Mucosa of descending colon (tissue), 3 donors: ENCODE measurements around the gene ZBTB9. TPM values are rescaled to one million over a fixed set of nuclear protein-coding genes. Genes with fewer than 3 reads are reported as not detected.

Source experiments
- ATAC-seq: fragments of 200-7000 bp; cut with Tn5 transposase; one replicate; pipeline ENCODE4 v1.9.1; 2020; ENCODE audit warnings: mild to moderate bottlenecking, moderate library complexity
- DNase-seq, 3 donors: peaks; one replicate each; pipeline ENCODE4 v3.0.0-alpha.2; 2020
- H3K36me3 ChIP-seq: fragments of 200-600 bp; one replicate; pipeline ENCODE4 v1.8.0; 2021; ENCODE audit warnings: low read depth, mild to moderate bottlenecking
- H3K4me1 ChIP-seq: fragments of 200-600 bp; one replicate; pipeline ENCODE4 v1.8.0; 2021; ENCODE audit warnings: low read depth, mild to moderate bottlenecking
- H3K4me3 ChIP-seq: fragments of 200-600 bp; one replicate; pipeline ENCODE4 v1.8.0; 2021; ENCODE audit warnings: mild to moderate bottlenecking
- H3K9me3 ChIP-seq: fragments of 200-600 bp; one replicate; pipeline ENCODE4 v1.8.0; 2021; ENCODE audit warnings: mild to moderate bottlenecking
- CTCF ChIP-seq: fragments of 200-600 bp; IDR thresholded peaks from one replicate; pipeline ENCODE4 v1.8.0; 2022; ENCODE audit warnings: antibody characterized with exemption, mild to moderate bottlenecking
- intact Hi-C, 2 donors: fragments of 100-400 bp; cut with DNase I in 1 of 2; cut with micrococcal nuclease in 1 of 2; formaldehyde crosslinking; loops; one replicate each; pipeline versions ENCODE4 v1.11.0 to v1.11.1; 2022; cut with DNase I, micrococcal nuclease
- total RNA-seq, 3 donors: library from RNA; stranded (reverse); fragmentation: NEBNext Ultra II Directional in 2 of 3; extraction: Animal tissue kit (Norgen Biotek cat#: 25700) in 2 of 3; gene quantifications; one replicate each; pipeline versions ENCODE4 v1.2.1 to v1.2.4, GENCODE V29; 2021 to 2023
- donor health status: DM: no; HTN: no; CAD: no; lungs with moderate emphysema.
- donor health status: DM: no; HTN: no; CAD: no.
- donor health status: DM: no; HTN: yes; CAD: no.

ZBTB9 gene
- total RNA-seq, 3 donors from 2014 or later, result 4.3 to 5.8 (median 4.5) TPM

GRCh38 chr6:33417128-33417902, 37.1 kb upstream of the ZBTB9 start:
- ATAC-seq, result no peak
- no peak for TF ChIP-seq CTCF
- intact Hi-C loops, result no loop called here
- H3K4me1 ChIP-seq, result peaks cover 27% of the 10 kb centered on the region
- no peaks in the 10 kb centered on the region for H3K9me3 ChIP-seq
- peaks cover 5% of the 10 kb centered on the region for H3K36me3 ChIP-seq
- H3K4me3 ChIP-seq, result peak overlapping the region; percentile 44
- DNase-seq, result peak; percentile 45 to 64 (median 60)

DNA sequence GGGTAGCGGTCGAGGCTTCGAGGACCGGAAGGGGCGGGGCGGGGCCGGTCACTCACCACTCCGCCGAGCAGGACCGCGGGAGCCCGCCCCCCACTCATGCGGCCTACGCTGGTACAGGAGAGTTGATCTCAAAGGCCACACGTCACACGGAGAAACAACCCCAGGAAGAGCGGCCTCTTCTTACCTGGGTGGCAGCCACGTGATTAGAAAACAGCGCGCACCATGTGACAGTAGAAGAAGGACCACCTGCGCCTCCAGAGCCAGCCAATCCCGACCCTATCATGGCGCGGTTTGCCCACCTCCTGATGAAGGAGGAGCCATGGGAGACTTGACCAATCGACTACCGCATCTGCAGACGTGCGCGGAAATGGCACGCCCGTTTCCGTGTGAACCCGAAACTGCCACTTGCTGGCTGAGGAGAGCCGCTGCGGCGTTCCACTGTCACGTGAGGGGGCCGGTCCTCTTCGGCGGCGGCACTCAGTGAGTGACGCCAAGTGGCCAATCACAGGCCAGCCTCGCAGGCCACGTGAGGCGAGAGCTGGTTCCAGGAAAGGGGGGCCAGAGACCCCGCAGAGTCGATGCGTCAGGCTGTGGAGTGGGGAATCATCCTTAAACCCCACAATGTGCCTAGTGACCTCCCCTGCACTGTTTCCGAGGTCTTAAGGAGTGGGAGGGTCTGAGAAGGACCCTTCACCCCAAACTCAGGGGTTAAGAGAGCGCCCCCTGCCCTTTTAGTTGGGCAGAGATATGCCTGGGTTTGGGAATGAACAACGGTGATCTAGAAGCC, 36.3 kb upstream of the ZBTB9 start, which contains the start of gene CUTA:
TSS of gene CUTA (minus strand) at position 205 of the 787 bp plus-strand sequence. CDS start at position 98, 107 bp downstream.
- ATAC-seq (peak; percentile 95), DNase-seq (peak; percentile 98 to 100 (median 99))
- Histone ChIP-seq H3K4me3 (peak within 1 kb of the TSS; percentile 44), H3K9me3 (no peaks in the 10 kb centered on the region), H3K36me3 (peaks cover 5% of the 10 kb centered on the region), H3K4me1 (peaks cover 21% of the 10 kb centered on the region)
- TF ChIP-seq CTCF, result peak; percentile 14
- intact Hi-C loops, result no loop called here

- H3K36me3 ChIP-seq, result peaks cover 5% of the 10 kb centered on the region
- intact Hi-C loops, result no loop called here
- DNase-seq, result no peak
These were observed 35.6 kb upstream of the ZBTB9 start for GRCh38 chr6:33418690-33419291.

GRCh38 chr6:33419580-33420490, 34.5 kb upstream of the ZBTB9 start, which contains the start of gene SYNGAP1:
TSS of gene SYNGAP1 (plus strand) at chr6:33420065. CDS start at chr6:33420265, 200 bp downstream.
- intact Hi-C loops, result no loop called here
- TF ChIP-seq CTCF, result no peak

More at GRCh38 chr6:33418690-33419291, 35.6 kb upstream of the ZBTB9 start:
- H3K4me1 ChIP-seq, result peaks cover 21% of the 10 kb centered on the region
- ATAC-seq, result no peak
- H3K4me3 ChIP-seq, result no peak overlapping the region
- no peaks in the 10 kb centered on the region for H3K9me3 ChIP-seq
- no peak for TF ChIP-seq CTCF

More at GRCh38 chr6:33419580-33420490, 34.5 kb upstream of the ZBTB9 start, which contains the start of gene SYNGAP1:
- ATAC-seq (no peak), DNase-seq (peak; percentile 57 to 79 (median 61))
- H3K9me3 ChIP-seq, result no peaks in the 10 kb centered on the region
- no peak within 1 kb of the TSS for H3K4me3 ChIP-seq
- peaks cover 5% of the 10 kb centered on the region for H3K36me3 ChIP-seq
- peaks cover 31% of the 10 kb centered on the region for H3K4me1 ChIP-seq
